Loucy (cell line): Measurements from ENCODE around the gene AP1G1.
"Not testable (repeated sequence)": the region's sequence is repeated elsewhere in the genome, so short reads cannot be mapped to it uniquely, and the experiment has no call there.

Experiments used
- H2AFZ ChIP-seq: fragments of 200-600 bp; sonication (generic); 2 replicates; pipeline ENCODE4 v1.6.0; 2016; ENCODE audit warnings: antibody characterized with exemption, mild to moderate bottlenecking, low read length, moderate library complexity
- H3F3A ChIP-seq: fragments of 200-600 bp; 2 replicates; pipeline ENCODE4 v1.6.0; 2016; ENCODE audit warnings: antibody characterized with exemption, low read depth, mild to moderate bottlenecking
- H3K27me3 ChIP-seq: fragments of 200-600 bp; sonication (generic); 2 replicates; pipeline ENCODE4 v1.6.1; 2014; ENCODE audit warnings: low read length, mild to moderate bottlenecking; ENCODE audit not compliant: insufficient read depth, poor library complexity, severe bottlenecking
- H3K36me3 ChIP-seq: fragments of 200-600 bp; sonication (generic); 2 replicates; pipeline ENCODE4 v1.6.1; 2016; ENCODE audit warnings: low read length; ENCODE audit not compliant: insufficient read depth
- H3K4me1 ChIP-seq: fragments of 200-600 bp; sonication (generic); 2 replicates; pipeline ENCODE4 v1.5.1; 2014; ENCODE audit warnings: low read length, mild to moderate bottlenecking; ENCODE audit not compliant: insufficient read depth, poor library complexity, severe bottlenecking
- H3K4me2 ChIP-seq: fragments of 200-600 bp; sonication (generic); 2 replicates; pipeline ENCODE4 v1.6.0; 2014; ENCODE audit warnings: antibody characterized with exemption, low read length, low read depth, mild to moderate bottlenecking; ENCODE audit not compliant: poor library complexity, severe bottlenecking
- H3K4me3 ChIP-seq: fragments of 200-600 bp; sonication (generic); 2 replicates; pipeline ENCODE4 v1.5.1; 2014; ENCODE audit warnings: low read length, mild to moderate bottlenecking, mixed read lengths; ENCODE audit not compliant: poor library complexity, severe bottlenecking
- H3K79me2 ChIP-seq: fragments of 200-600 bp; sonication (generic); 2 replicates; pipeline ENCODE4 v1.6.1; 2014; ENCODE audit warnings: low read length; ENCODE audit not compliant: insufficient read depth
- H3K9ac ChIP-seq: fragments of 200-600 bp; sonication (generic); 2 replicates; pipeline ENCODE4 v1.6.0; 2014; ENCODE audit warnings: mild to moderate bottlenecking, low read depth, low read length, moderate library complexity; ENCODE audit not compliant: poor library complexity, severe bottlenecking
- H3K9me2 ChIP-seq: fragments of 200-600 bp; sonication (generic); replicated peaks from 2 replicates; pipeline ENCODE4 v1.6.1; 2016; ENCODE audit warnings: low read depth, low read length, mixed read lengths
- H3K9me3 ChIP-seq: fragments of 200-600 bp; sonication (generic); 2 replicates; pipeline ENCODE4 v1.6.1; 2014; ENCODE audit warnings: mild to moderate bottlenecking, antibody characterized with exemption, low read length, low read depth; ENCODE audit not compliant: insufficient read depth
- H4K20me1 ChIP-seq: fragments of 200-600 bp; sonication (generic); 2 replicates; pipeline ENCODE4 v1.6.0; 2014; ENCODE audit warnings: antibody characterized with exemption, low read length, mild to moderate bottlenecking; ENCODE audit not compliant: insufficient read depth, poor library complexity, severe bottlenecking
- CTCF ChIP-seq: fragments of 200-600 bp; sonication (generic); conservative IDR thresholded peaks from 2 replicates; pipeline ENCODE4 v1.5.1; 2014; ENCODE audit warnings: mild to moderate bottlenecking, antibody characterized with exemption, low read length
- EZH2phosphoT487 ChIP-seq: fragments of 200-600 bp; IDR thresholded peaks from 2 replicates; pipeline ENCODE4 v1.6.1; 2018; ENCODE audit warnings: antibody characterized with exemption, mild to moderate bottlenecking, moderate library complexity, borderline replicate concordance

The AP1G1 gene

GRCh38 chr16:71837150-71837549 lies 28.5 kb upstream of the AP1G1 start:
- H3K9me2 ChIP-seq = no peaks in the 10 kb centered on the region
- H3K27me3 ChIP-seq = no peaks in the 10 kb centered on the region
- no peak overlapping the region for H3K9ac ChIP-seq
- H3K4me1 ChIP-seq = no peaks in the 10 kb centered on the region
- H4K20me1 ChIP-seq = no peaks in the 10 kb centered on the region
- no peak overlapping the region for H2AFZ ChIP-seq
- H3K4me3 ChIP-seq = no peak overlapping the region
- H3F3A ChIP-seq = no peaks in the 10 kb centered on the region
- no peaks in the 10 kb centered on the region for H3K36me3 ChIP-seq
- H3K4me2 ChIP-seq = no peak overlapping the region
- no peaks in the 10 kb centered on the region for H3K9me3 ChIP-seq
- no peaks in the 10 kb centered on the region for H3K79me2 ChIP-seq
- TF ChIP-seq EZH2phosphoT487 (no peak), CTCF (no peak)

- Histone ChIP-seq H3K4me3 (no peak overlapping the region), H3K9me3 (no peaks in the 10 kb centered on the region), H3K27me3 (no peaks in the 10 kb centered on the region), H2AFZ (no peak overlapping the region), H3K9me2 (no peaks in the 10 kb centered on the region), H3K4me1 (no peaks in the 10 kb centered on the region), H3K4me2 (no peak overlapping the region), H3K79me2 (no peaks in the 10 kb centered on the region), H3K36me3 (no peaks in the 10 kb centered on the region), H4K20me1 (no peaks in the 10 kb centered on the region), H3K9ac (no peak overlapping the region), H3F3A (no peaks in the 10 kb centered on the region)
- no peak for TF ChIP-seq CTCF
- no peak for TF ChIP-seq EZH2phosphoT487
These were observed 25.7 kb upstream of the AP1G1 start for GRCh38 chr16:71834291-71834690.

GRCh38 chr16:71832112-71832511 lies 23.5 kb upstream of the AP1G1 start:
- not testable (repeated sequence) for H3K4me3 ChIP-seq, H3K79me2 ChIP-seq, H3K9me3 ChIP-seq, H3K27me3 ChIP-seq, H3K36me3 ChIP-seq, H3F3A ChIP-seq, H2AFZ ChIP-seq, H3K4me2 ChIP-seq, H3K9me2 ChIP-seq, H3K4me1 ChIP-seq, H4K20me1 ChIP-seq, H3K9ac ChIP-seq

- H3K9ac ChIP-seq, H3F3A ChIP-seq, H3K9me2 ChIP-seq, H3K27me3 ChIP-seq, H3K36me3 ChIP-seq, H3K4me3 ChIP-seq, H3K4me1 ChIP-seq, H3K4me2 ChIP-seq, H2AFZ ChIP-seq, H3K9me3 ChIP-seq, H3K79me2 ChIP-seq, H4K20me1 ChIP-seq: not testable (repeated sequence)
These were observed 23.1 kb upstream of the AP1G1 start for GRCh38 chr16:71831698-71832097.
